HT-29 (cell line): ENCODE measurements around the gene USP24. TPM values are rescaled to one million over a fixed set of nuclear protein-coding genes. Genes with fewer than 3 reads are reported as not detected.

Experiments
- DNase-seq: peaks from one replicate; pipeline ENCODE4 v3.0.0-alpha.2; 2015; ENCODE audit warnings: low spot score
- total RNA-seq: library from RNA; depleted of rRNA; stranded (reverse); fragments of >200 nt; shearing (Covaris generic); gene quantifications from 2 replicates; pipeline ENCODE4 v1.2.3, GENCODE V29; 2014; rRNA removed

USP24 gene
- 27.2 and 28.4 TPM in 2 replicates for total RNA-seq

GRCh38 chr1:55215194-55216021 lies at the start of gene USP24:
Gene USP24 (minus strand): TSS chr1:55215364. CDS start chr1:55215113, 251 bp downstream.
- DNase-seq: peak; percentile 76

GRCh38 chr1:55262822-55263221 lies 47.7 kb upstream of the USP24 start:
- DNase-seq: no peak

GRCh38 chr1:55259911-55260609 lies 44.9 kb upstream of the USP24 start:
- DNase-seq: no peak

- no peak for DNase-seq
Measured at GRCh38 chr1:55257958-55258357, 42.8 kb upstream of the USP24 start.

- DNase-seq: no peak
Measured at GRCh38 chr1:55255901-55256300, 40.7 kb upstream of the USP24 start.

- DNase-seq: no peak
Measured at GRCh38 chr1:55252942-55253589, 37.9 kb upstream of the USP24 start.

GRCh38 chr1:55250399-55251075 lies 35.4 kb upstream of the USP24 start:
- no peak for DNase-seq

- no peak for DNase-seq
Measured at GRCh38 chr1:55249646-55250398, 34.7 kb upstream of the USP24 start.

- DNase-seq: no peak
Measured at GRCh38 chr1:55246896-55247295, 31.7 kb upstream of the USP24 start.

- DNase-seq: no peak
Measured at GRCh38 chr1:55246331-55246730, 31.2 kb upstream of the USP24 start.

- DNase-seq: no peak
Measured at GRCh38 chr1:55245781-55246180, 30.6 kb upstream of the USP24 start.

GRCh38 chr1:55244476-55245099 lies 29.4 kb upstream of the USP24 start:
- no peak for DNase-seq

GRCh38 chr1:55243655-55244054 lies 28.5 kb upstream of the USP24 start:
- DNase-seq: no peak

GRCh38 chr1:55239548-55239947 lies 24.4 kb upstream of the USP24 start:
- no peak for DNase-seq

- DNase-seq: no peak
Measured at GRCh38 chr1:55235722-55236121, 20.6 kb upstream of the USP24 start.

GRCh38 chr1:55234016-55234415 lies 18.9 kb upstream of the USP24 start:
- no peak for DNase-seq

- DNase-seq: peak; percentile 33
Measured at GRCh38 chr1:55233145-55233777, 18.1 kb upstream of the USP24 start.

GRCh38 chr1:55232448-55233144 lies 17.4 kb upstream of the USP24 start:
- no peak for DNase-seq

GRCh38 chr1:55231745-55232144 lies 16.6 kb upstream of the USP24 start:
- DNase-seq: no peak
